Measurements from ENCODE around the gene TMEM220.

TMEM220 gene

DNA sequence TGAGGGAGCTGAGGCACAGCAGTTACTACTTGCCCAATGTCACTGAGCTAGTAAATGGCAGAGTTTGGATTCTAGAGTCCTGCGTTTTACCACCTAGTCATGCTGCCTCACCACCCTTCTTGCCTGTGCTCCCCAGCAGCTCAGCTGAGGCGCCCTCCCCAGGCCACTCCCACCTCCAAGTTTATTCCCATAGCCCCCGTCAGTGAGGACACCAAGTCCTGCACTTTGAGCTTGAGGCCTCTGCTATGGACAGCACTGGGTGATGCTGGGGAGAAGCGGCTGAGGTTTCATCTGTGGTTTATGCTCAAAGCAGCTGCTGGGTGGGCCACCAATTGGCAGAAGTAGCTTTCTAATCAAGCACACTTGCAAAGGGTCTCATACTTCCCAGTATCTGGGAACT lies 37.4 kb upstream of the TMEM220 start:
- H3K4me3 ChIP-seq (ENCODE audit: low read depth, low read length), result no peak overlapping the region
- TF ChIP-seq, protein P1, sequence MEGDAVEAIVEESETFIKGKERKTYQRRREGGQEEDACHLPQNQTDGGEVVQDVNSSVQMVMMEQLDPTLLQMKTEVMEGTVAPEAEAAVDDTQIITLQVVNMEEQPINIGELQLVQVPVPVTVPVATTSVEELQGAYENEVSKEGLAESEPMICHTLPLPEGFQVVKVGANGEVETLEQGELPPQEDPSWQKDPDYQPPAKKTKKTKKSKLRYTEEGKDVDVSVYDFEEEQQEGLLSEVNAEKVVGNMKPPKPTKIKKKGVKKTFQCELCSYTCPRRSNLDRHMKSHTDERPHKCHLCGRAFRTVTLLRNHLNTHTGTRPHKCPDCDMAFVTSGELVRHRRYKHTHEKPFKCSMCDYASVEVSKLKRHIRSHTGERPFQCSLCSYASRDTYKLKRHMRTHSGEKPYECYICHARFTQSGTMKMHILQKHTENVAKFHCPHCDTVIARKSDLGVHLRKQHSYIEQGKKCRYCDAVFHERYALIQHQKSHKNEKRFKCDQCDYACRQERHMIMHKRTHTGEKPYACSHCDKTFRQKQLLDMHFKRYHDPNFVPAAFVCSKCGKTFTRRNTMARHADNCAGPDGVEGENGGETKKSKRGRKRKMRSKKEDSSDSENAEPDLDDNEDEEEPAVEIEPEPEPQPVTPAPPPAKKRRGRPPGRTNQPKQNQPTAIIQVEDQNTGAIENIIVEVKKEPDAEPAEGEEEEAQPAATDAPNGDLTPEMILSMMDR (IDR thresholded peaks at IDR 0.05; ENCODE audit: low read depth, low read length, missing control alignments), result no peak
- no peak for DNase-seq (ENCODE audit: low read depth)
- in situ Hi-C loops (cut with HindIII; ENCODE audit: low sequenced_read_pairs), result no loop called here

DNA sequence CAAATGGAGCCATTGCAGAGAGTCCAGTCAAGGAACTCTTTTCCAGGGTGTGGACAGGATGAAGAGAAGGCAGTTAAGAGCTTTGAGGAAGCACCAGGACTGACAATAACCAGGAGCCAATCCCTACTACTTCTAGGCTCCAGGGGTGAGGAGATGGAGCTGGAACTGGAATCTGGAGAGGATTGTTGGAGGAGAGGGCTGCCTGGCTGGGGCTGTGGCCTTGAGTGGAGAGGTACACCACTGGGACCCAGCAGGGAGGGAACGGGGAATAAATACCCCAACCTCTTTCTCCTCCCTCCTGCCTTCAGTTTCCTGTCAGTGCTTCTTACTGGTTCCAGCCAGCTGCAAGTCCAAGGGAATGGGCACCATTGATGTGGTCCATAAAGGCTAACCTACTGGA lies 32.2 kb upstream of the TMEM220 start:
- in situ Hi-C loops (cut with HindIII; ENCODE audit: low sequenced_read_pairs), result no loop called here
- no peak overlapping the region for H3K4me3 ChIP-seq (ENCODE audit: low read depth, low read length)
- no peak for DNase-seq (ENCODE audit: low read depth)
- TF ChIP-seq, protein P1 (IDR thresholded peaks at IDR 0.05; ENCODE audit: low read depth, low read length, missing control alignments), result no peak

DNA sequence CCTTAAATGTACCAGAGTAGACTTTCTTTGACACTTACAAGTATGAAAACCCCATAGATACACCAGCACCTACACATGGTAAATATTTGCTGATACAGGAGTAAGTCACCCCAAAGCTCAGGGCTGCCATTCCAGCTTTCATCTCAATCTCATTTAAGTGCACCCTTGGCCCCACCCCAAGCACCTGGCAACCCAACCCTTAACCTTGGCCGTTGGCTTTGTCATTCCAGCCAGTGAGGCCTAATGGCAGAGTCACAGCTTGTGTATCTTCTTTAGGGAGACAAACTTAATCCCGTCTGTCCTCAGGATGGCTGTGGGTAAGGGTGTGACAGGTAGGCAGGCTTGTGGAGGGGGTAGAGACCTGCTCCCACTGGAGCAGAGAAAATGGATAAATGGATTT lies 31.5 kb upstream of the TMEM220 start:
- TF ChIP-seq, protein P1 (IDR thresholded peaks at IDR 0.05; ENCODE audit: low read depth, low read length, missing control alignments), result no peak
- no peak overlapping the region for H3K4me3 ChIP-seq (ENCODE audit: low read depth, low read length)
- in situ Hi-C loops (cut with HindIII; ENCODE audit: low sequenced_read_pairs), result no loop called here
- DNase-seq (ENCODE audit: low read depth), result no peak

DNA sequence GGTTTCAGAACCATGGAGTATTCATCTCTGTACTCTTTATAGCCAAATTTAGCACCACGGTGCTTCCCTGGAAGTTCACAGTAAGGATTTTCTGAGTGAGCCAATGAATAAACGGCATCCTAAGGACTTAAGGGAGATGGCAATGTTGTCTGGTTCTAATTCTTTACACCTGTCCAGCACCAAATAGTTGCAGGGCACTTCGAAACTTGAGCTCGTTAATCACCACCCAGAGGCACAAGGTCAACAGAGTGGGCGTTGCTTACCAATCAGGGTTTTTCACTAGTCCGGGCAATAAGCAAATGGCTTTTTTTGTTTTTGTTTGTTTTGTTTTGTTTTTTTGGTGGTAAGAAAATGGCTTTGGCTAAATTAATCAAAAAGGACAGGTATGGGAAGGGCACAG lies 28.2 kb upstream of the TMEM220 start:
- in situ Hi-C loops (cut with HindIII; ENCODE audit: low sequenced_read_pairs), result no loop called here
- no peak for DNase-seq (ENCODE audit: low read depth)
- H3K4me3 ChIP-seq (ENCODE audit: low read depth, low read length), result no peak overlapping the region
- TF ChIP-seq, protein P1 (IDR thresholded peaks at IDR 0.05; ENCODE audit: low read depth, low read length, missing control alignments), result no peak

DNA sequence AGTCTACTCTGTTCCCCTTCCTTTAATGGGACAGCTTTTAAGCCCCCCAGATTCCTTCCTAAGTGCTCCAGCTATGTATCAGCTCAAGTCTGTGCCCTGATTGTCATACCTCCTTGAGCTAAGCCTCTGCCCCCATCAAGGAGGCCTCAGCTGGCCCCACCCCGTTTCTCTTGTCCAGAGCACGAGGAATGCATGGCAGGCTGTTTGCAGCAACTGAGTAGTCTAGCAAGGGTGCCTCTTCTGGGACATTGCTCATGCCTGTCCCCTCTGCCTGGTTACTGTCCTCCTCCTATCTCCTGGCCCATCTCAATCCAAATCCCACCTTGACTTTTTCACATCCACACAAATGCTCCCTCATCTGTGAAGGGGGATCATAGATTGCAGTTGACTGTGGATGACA lies 27.8 kb upstream of the TMEM220 start:
- TF ChIP-seq, protein P1 (IDR thresholded peaks at IDR 0.05; ENCODE audit: low read depth, low read length, missing control alignments), result no peak
- no peak for DNase-seq (ENCODE audit: low read depth)
- in situ Hi-C loops (cut with HindIII; ENCODE audit: low sequenced_read_pairs), result no loop called here
- H3K4me3 ChIP-seq (ENCODE audit: low read depth, low read length), result no peak overlapping the region

DNA sequence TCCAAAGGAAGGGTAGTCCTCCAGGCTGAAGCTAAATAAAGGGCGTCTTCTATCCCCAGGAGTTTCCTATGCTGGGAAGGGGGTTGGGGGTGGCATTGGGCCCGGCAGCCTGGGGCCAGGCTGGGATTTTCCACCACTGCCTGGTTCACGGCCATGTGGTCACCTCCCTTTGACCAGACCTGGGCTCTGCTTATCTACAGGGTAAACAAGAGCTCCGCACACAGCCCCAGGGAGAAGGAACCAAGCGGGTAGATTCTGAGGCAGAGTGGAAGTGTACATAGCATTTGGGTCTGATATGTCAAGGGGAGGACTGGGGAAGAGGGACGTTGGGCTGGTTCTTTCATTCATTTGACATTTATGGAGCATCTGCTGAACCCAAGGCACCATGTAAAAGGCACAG lies 27.2 kb upstream of the TMEM220 start:
- TF ChIP-seq, protein P1 (IDR thresholded peaks at IDR 0.05; ENCODE audit: low read depth, low read length, missing control alignments), result no peak
- no peak for DNase-seq (ENCODE audit: low read depth)
- in situ Hi-C loops (cut with HindIII; ENCODE audit: low sequenced_read_pairs), result no loop called here

DNA sequence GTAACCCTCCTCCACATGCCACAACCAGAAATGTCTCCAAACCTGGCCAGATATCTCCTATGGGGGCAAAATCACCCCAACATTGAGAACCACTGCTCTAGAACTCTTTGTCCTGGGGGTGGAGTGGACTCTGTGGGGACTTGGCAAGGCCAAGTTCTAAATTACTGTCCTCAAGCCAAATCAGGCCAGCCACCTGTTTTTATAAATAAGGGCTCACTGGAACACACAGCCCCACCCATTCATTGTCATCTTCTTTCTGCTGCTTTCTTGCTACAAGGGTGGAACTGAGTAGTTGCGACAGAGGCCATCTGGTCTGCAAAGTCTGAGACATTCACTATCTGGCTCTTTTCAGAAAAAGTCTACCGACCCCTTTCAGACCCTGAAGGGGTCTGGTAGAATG lies 26.8 kb upstream of the TMEM220 start:
- TF ChIP-seq, protein P1 (IDR thresholded peaks at IDR 0.05; ENCODE audit: low read depth, low read length, missing control alignments), result no peak
- no peak overlapping the region for H3K4me3 ChIP-seq (ENCODE audit: low read depth, low read length)
- in situ Hi-C loops (cut with HindIII; ENCODE audit: low sequenced_read_pairs), result no loop called here
- no peak for DNase-seq (ENCODE audit: low read depth)

More for the DNA sequence above, 27.2 kb upstream of the TMEM220 start:
- no peak overlapping the region for H3K4me3 ChIP-seq (ENCODE audit: low read depth, low read length)

Data from astrocyte of the cerebellum (primary cell).